22Rv1 (cell line): ENCODE data around the gene NID2.

Experiments used
- ZFX ChIP-seq: fragments of 450-650 bp; IDR thresholded peaks from 2 replicates; pipeline ENCODE4 v1.6.1; 2017; ENCODE audit warnings: antibody characterized with exemption, borderline replicate concordance
- TF ChIP-seq, protein P1 (sequence below): fragments of 450-650 bp; IDR thresholded peaks from 2 replicates; pipeline ENCODE4 v1.5.1; 2017; ENCODE audit warnings: mild to moderate bottlenecking

- TF ChIP-seq, protein P1, sequence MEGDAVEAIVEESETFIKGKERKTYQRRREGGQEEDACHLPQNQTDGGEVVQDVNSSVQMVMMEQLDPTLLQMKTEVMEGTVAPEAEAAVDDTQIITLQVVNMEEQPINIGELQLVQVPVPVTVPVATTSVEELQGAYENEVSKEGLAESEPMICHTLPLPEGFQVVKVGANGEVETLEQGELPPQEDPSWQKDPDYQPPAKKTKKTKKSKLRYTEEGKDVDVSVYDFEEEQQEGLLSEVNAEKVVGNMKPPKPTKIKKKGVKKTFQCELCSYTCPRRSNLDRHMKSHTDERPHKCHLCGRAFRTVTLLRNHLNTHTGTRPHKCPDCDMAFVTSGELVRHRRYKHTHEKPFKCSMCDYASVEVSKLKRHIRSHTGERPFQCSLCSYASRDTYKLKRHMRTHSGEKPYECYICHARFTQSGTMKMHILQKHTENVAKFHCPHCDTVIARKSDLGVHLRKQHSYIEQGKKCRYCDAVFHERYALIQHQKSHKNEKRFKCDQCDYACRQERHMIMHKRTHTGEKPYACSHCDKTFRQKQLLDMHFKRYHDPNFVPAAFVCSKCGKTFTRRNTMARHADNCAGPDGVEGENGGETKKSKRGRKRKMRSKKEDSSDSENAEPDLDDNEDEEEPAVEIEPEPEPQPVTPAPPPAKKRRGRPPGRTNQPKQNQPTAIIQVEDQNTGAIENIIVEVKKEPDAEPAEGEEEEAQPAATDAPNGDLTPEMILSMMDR, result no peak
- no peak for TF ChIP-seq ZFX
These were observed 620 bp upstream of the NID2 start for GRCh38 chr14:52069307-52070050.
